Lower leg skin (tissue), 4 donors: Measurements from ENCODE around the gene EIPR1. TPM values are rescaled to one million over a fixed set of nuclear protein-coding genes. Genes with fewer than 3 reads are reported as not detected.
A peak's percentile ranks its signal among the peaks of the same experiment; 100 is the strongest.
"Not testable (repeated sequence)": the region's sequence is repeated elsewhere in the genome, so short reads cannot be mapped to it uniquely, and the experiment has no call there.

ENCODE experiments used
- DNase-seq, 2 donors: peaks; one replicate each; pipeline ENCODE4 v3.0.0-alpha.2; 2019; ENCODE audit warnings: low spot score in 2 of 2
- H3K4me3 ChIP-seq: fragments of 200-600 bp; sonication (generic); 2 replicates; pipeline ENCODE4 v1.5.1; 2017; ENCODE audit warnings: mild to moderate bottlenecking, low read depth; ENCODE audit not compliant: poor library complexity, severe bottlenecking
- POLR2A ChIP-seq, 2 donors: fragments of 450-650 bp; IDR thresholded peaks; one replicate each; pipeline ENCODE4 v1.6.1; 2016 to 2017; ENCODE audit warnings: antibody characterized with exemption in 2 of 2, mild to moderate bottlenecking in 1 of 2, moderate library complexity in 1 of 2
- WGBS, 2 donors: methylation state at CpG; one replicate each; pipeline ENCODE4 v1.1.5; 2018; 5-methylcytosine and 5-hydroxymethylcytosine counted together
- intact Hi-C: fragments of 100-400 bp; cut with DNase I; formaldehyde crosslinking; loops from one replicate; pipeline ENCODE4 v1.15.0; 2023; ENCODE audit warnings: low total_unique reads
- total RNA-seq, 4 donors: library from RNA; depleted of rRNA; stranded (reverse); fragments of >200 nt; gene quantifications; one replicate each; pipeline ENCODE4 v1.1.0, GENCODE V29; 2016
- TF ChIP-seq, protein P1 (sequence below), 3 donors: fragments of 450-650 bp; IDR thresholded peaks; one replicate each; pipeline ENCODE4 v1.5.1; 2016; ENCODE audit warnings: antibody characterized with exemption in 3 of 3, mild to moderate bottlenecking in 3 of 3, moderate library complexity in 2 of 3

Gene EIPR1
- total RNA-seq, 4 donors from 2014 or later: 11.8 to 44.7 (median 26.9) TPM

GRCh38 chr2:3285901-3286645 is 91.5 kb downstream of the EIPR1 start:
- no peak overlapping the region for H3K4me3 ChIP-seq

GRCh38 chr2:3284657-3285630 is 92.7 kb downstream of the EIPR1 start:
- 81% methylated on average over 22 to 24 of the region's 24 CpGs for WGBS, 2 donors
- no peak overlapping the region for H3K4me3 ChIP-seq
- intact Hi-C loops: no loop called here
- DNase-seq: no peak
- TF ChIP-seq POLR2A (IDR thresholded peaks at IDR 0.05): no peak
- TF ChIP-seq, protein P1, sequence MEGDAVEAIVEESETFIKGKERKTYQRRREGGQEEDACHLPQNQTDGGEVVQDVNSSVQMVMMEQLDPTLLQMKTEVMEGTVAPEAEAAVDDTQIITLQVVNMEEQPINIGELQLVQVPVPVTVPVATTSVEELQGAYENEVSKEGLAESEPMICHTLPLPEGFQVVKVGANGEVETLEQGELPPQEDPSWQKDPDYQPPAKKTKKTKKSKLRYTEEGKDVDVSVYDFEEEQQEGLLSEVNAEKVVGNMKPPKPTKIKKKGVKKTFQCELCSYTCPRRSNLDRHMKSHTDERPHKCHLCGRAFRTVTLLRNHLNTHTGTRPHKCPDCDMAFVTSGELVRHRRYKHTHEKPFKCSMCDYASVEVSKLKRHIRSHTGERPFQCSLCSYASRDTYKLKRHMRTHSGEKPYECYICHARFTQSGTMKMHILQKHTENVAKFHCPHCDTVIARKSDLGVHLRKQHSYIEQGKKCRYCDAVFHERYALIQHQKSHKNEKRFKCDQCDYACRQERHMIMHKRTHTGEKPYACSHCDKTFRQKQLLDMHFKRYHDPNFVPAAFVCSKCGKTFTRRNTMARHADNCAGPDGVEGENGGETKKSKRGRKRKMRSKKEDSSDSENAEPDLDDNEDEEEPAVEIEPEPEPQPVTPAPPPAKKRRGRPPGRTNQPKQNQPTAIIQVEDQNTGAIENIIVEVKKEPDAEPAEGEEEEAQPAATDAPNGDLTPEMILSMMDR (IDR thresholded peaks at IDR 0.05): no peak

More at GRCh38 chr2:3285901-3286645, 91.5 kb downstream of the EIPR1 start:
- intact Hi-C loops: no loop called here
- DNase-seq: peak; percentile 35 to 81
- 70 to 74% methylated on average over 19 to 20 of the region's 21 CpGs for WGBS, 2 donors
- TF ChIP-seq POLR2A (IDR thresholded peaks at IDR 0.05): no peak
- TF ChIP-seq, protein P1 (IDR thresholded peaks at IDR 0.05): no peak

DNA sequence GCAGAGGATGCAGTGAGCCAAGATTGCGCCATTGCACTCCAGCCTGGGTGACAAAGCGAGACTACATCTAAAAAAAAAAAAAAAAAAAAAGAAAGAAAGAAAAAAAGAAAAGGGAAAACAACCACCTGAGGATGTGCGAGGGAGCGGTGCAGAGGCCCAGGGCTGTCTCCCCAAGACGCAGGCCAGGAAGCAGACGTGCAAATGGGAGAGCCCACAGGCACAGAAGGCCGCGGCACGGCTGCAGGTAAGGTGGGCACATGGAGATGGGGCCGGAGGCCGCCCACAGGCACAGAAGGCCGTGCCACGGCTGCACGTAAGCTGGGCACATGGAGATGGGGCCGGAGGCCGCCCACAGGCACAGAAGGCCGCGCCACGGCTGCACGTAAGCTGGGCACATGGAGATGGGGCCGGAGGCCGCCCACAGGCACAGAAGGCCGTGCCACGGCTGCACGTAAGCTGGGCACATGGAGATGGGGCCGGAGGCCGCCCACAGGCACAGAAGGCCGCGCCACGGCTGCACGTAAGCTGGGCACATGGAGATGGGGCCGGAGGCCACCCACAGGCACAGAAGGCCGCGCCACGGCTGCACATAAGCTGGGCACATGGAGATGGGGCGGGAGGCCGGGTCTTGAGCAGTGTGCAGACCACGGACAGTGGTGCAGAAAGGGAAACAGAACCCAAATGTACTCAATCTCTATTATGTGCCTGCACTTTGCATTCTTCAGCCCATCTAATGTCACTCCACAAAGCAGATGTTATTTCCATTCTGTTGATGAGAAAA is 93.6 kb downstream of the EIPR1 start:
- intact Hi-C loops, H3K4me3 ChIP-seq: not testable (repeated sequence)
- 95 to 96% methylated on average over 20 to 24 of the region's 38 CpGs for WGBS, 2 donors

DNA sequence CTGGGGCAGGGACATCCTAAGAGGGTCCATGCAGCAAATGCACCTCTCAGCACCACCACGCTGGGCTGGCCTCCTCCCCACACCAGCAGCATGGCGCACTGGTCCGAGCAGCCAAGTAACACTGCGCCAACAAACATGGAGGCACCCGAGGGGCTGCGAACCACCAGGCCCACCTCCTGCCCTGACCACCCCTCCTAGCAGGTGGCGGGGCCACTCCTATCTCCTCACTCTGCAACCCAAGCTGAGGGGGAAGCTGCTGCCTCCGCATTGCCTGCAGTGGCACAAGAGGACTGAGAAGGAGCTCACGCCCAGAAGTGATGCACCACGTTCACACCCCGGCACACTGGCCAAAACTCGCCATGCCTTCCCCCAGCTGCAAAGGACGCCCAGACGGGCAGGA is 94.4 kb downstream of the EIPR1 start:
- TF ChIP-seq, protein P1 (IDR thresholded peaks at IDR 0.05): no peak
- no peak for TF ChIP-seq POLR2A (IDR thresholded peaks at IDR 0.05)
- WGBS, 2 donors: 93 to 94% methylated on average over 11 to 14 of the region's 14 CpGs
- peak in 1 of 2 donors; percentile 48 for DNase-seq
- H3K4me3 ChIP-seq: no peak overlapping the region
- intact Hi-C loops: no loop called here

More for the DNA sequence above, 93.6 kb downstream of the EIPR1 start:
- not testable (repeated sequence) for DNase-seq

- H3K4me3 ChIP-seq: no peak overlapping the region
- DNase-seq: peak in 1 of 2 donors; percentile 76
- intact Hi-C loops: no loop called here
- 62 to 71% methylated on average over 27 to 36 of the region's 36 CpGs for WGBS, 2 donors
- no peak for TF ChIP-seq POLR2A (IDR thresholded peaks at IDR 0.05)
Measured at GRCh38 chr2:3282056-3282998, 95.3 kb downstream of the EIPR1 start.
